HG02798 (cell line): ENCODE measurements around the gene RABIF.

ENCODE experiments used
- ATAC-seq: cut with Tn5 transposase; IDR thresholded peaks from one replicate; pipeline ENCODE4 v1.9.1; 2021; ENCODE audit warnings: mild to moderate bottlenecking; ENCODE audit not compliant: unreplicated experiment, poor library complexity

The RABIF gene

DNA sequence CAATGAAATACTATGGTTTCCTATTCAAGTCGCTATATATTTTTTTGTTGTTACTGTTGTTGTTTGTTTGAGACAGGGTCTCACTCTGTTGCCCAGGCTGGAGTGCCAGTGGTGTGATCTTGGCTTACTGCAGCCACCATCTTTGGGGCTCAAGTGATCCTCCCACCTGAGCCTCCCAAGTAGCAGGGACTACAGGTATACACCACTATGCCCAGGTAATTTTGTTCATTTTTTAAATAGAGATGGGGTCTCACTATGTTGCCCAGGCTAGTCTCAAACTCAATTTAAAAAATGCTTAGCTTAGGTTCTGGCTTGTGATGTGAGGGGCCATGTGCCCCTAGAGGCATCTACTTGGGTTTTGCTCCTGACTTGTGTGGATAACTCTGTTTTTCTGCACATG is 9.8 kb downstream of the RABIF start:
- no peak for ATAC-seq

DNA sequence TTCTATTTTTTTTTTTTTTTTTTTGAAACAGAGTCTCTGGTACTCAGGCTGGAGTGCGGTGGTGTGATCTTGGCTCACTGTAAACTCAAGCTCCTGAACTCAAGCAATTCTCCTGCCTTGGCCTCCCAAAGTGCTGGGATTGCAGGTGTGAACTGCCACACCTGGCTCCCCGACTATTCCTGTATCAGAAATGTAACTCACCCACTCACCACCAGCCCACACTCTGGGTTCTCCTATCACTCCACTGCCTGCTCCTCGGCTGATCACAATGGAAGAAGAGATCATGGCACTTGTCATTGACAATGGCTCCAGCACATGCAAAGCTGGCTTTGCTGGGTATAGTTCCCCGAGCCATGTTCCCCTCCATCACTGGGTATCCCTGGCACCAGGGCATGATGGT is 15.9 kb downstream of the RABIF start:
- ATAC-seq = no peak

DNA sequence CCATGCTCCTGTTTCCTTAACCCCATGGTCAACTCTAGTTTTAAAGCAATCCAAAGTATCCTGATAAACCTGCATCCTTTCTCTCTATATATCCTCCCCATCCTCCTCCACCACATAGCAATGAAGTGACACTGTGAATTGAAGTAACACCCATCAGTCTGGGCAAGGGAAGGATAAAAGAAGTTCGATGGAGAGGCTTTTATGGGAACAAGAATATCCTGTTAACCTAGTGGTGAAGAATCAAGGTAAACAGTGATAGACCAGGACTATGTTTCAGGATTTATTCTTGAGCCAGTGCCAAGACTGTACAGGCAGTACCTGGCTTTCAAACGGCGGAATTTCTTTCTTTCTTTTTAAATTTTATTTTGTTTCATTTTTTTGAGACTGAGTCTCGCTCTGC is 17.6 kb downstream of the RABIF start:
- no peak for ATAC-seq

DNA sequence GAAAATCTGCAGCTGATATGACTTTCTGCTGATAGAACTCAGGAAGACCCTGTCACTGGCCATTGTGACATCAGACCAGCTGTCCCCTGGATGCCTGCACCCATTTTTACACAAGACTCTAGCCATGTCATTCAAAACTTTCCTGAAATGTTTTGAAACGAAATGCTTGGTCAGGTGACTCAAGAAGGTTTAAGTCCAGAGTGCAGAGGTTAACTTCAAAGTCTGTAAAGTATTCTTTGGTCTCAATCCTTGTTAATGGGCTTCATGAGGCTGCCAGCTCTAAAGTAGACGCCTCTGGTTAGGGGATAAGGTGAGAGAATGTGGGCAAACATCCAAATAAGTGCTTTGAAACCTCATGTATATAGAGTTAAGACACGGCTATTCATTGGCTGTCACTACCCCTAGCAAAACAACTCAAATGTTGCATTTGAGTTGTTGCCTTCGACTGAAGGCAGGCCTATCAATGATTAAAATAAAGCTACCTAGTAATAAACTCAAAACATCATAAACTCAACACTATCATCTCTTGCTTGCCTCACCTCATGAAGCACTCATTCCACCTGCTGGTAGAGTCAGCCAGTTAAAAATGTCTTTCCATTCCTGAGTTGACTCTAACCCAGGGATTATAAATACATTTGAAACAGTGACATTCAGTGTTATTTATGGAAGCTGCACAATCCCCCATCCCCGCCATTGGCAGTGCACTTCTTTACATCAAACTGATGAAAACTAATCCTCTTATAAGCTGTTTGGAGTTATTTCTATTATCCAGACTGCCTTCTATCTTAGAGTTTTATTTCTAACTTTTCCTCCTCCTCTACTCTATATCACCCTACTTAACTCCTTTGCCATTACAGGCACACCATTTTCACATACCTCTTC is 26.0 kb downstream of the RABIF start:
- ATAC-seq = no peak

DNA sequence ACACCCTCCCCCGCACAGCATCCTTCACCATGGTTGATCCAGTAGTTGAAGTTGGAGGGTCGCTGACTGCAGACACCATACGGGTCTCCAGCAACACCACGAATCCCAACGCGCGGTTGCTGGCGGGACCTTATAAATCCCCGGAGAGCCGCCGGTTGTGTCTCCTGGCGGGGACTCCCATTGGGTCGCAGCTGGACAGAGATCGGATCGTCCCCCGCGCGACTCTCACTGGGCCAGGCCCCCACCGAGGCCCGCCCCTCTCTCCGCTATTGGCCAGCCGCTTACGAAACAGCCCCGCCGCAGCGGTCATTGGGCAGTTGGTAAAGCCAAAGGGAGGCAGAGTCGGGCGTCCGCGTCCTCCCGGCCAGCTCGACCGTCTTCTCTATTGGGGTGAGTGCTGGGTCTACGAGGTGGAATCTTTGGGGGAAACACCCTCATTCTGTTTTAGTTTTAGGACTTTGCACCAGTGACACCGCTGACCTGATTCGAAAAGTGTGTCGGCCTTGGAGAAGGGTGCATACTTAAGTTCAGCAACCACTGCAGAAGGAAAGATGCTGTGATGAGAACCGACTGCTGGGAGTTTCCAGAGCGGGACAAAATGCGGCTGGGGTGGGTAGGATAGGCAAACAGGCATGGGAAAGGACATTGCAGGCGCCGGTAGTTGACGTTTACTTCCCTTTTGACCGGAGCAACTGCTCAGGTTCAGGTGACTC is 27.4 kb downstream of the RABIF start:
- peak; percentile 87 for ATAC-seq

DNA sequence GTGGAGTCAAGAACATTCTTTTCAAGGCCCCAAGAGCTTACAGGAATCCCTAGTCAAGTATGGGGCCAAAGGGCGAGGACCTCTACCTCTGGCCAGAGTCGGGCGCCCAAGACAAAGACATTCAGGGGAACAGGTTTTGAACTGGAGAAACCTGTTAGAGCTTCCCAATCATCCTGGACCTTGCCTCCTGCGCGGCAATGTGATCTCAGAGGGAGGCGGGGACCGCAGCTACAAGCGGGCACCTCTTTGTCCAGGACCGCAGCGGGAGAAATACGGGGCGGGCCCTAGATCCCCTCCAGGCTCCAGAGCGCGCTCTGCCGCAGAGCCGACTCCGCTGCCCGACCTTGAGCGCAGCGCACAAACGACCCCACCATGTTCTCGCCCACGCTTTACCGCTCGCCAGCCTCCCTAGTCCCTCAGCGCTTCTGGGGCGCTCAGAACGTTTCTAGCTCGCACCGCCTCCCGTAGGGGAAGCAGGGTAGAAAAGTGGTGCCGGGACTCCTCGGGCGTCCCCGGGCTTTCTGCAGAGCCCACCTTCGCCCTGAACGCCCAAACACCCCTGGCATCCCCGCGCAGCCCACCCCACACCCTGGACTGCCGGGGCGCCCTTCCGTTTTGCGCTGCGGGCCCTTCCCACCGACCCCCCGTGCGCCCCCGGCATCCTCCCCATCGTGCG is 28.1 kb downstream of the RABIF start:
- ATAC-seq = peak; percentile 24

DNA sequence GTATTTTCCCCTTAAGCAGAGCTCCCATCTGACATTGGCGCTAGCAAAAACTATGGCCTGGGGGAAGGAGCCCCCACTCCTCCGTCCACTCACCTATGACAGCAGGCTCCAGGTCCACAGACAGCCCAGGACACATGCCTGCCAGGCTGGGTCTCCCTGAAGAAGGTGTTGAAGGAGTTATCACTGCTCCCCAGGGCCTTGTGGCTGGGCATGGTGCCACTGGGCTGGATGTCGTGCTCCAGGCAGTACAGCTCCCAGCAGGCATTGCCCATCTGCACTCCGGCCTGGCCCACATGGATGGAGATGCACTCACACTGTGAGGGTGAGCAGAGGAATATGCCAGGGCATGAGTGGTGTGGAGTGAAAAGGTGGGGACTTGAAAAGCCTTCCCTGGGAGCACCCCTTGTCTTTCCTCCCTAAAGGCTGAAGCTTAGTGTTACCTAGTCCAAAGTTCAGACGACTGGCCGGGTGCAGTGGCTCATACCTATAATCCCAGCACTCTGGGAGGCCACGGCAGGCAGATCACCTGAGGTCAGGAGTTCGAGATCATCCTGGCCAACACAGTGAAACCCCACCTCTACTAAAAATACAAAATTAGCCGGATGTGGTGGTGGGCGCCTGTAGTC is 30.0 kb downstream of the RABIF start:
- no peak for ATAC-seq

DNA sequence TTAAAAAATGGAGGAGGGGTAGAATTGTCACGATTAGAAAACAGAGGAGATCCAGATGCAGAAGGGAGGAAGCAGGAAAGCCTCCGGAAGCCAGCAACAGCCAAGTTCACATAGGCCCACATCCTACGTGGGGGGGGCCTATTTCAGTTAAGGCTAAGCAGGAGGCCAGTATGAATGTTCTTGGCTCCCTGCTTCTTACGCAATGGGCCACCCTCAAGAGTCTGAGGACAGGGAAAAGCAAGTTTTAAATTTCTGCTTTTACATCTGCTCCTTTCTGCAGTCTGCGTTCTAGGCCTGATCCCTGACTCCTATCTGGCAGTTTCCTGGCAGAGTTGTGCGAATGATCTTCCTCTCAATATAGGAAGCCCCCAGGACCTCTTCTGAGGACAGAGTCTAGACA is 30.6 kb downstream of the RABIF start:
- ATAC-seq = no peak

DNA sequence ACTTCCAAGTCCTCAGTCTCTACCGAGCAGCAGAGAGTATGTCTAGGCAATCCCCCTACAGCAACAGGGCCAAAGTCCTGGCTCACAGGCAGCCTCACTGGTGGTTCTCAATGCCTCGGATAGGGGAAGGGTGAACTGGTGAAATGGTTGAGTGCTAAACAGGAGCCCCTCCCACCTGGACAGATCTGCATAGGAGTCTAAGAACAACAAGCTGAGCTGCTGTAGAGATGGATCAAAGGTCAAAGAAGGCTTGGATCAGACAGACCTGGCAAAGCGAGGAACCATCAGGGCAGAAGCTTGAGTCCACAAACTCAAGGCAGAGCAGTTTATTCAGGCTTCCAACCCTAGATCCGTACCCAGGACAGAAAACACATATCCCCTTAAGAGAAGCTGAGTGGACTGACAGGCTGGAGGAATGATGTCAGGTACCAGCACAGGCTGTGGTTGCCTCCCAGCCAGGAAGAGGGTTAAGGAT is 31.8 kb downstream of the RABIF start:
- ATAC-seq = no peak

DNA sequence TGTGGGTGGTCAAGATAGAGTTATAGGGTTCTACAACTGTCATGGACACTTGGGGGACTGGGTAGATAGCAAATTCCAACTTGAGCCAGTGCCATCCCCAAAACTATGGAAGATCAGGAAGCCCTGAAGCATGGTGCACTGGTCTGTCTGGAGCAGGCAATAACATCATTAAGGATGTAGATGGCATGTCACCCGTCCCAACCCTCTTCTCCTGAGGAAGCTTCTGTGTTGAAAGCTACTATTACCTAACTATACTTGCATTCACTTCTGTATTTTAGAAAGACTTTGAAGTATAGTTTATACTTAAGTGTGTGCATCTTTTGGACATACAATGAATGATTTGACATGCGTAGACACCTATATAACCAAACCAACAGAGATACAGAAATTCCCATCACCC is 32.9 kb downstream of the RABIF start:
- ATAC-seq = no peak

DNA sequence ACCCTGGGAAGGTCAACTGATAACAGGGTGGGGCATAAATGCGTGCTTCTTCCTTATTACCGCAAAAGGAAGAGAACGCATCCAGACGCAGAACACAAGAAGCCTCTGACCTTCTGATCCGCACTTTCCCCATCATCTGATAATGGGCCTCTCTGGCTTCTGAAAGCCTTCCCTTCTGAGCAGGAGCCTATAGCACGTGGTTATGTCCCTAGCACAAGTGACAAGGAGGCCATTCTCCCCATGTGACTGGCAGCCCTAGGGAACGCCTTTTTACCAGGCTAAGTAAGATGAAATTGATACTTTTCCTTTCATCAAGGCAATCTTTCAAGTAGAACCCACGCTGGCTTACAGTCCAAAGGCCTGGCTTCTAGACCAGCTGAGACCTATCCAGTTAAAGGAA is 34.2 kb downstream of the RABIF start:
- ATAC-seq = no peak

DNA sequence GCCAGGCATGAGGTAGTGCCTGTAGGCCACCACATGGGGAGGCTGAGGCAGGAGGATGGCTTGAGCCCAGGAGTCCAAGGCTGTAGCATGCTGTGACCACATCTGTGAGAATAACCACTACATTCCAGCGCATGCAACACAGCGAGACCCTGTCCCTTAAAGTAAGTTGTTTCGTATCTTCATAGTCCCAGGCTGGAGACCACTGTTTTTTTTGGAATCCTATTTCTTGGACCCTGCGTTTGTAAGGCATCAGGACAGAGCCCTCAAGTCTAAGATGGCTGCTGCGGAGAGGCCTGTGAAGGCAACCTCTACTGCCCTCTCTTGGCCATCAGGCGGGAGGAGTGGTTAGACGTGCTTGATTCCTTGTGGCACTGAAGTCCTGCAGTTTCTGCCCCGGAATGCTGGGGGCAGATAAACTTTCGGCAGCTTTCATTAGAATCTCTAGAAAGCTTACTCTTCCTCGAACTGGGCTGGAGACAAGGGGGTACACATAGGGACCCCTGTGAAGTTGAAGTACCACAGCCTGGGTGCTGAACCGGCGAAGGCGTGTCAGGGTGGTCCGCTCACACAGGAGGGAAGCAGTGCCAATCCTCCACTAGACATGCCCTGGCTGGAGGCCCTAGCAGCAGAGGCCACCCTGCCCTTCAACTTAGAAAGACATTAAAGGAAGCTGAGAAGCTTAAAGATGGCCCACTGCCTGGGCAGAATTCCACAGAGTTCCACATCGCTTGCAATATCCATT is 36.6 kb downstream of the RABIF start:
- no peak for ATAC-seq

DNA sequence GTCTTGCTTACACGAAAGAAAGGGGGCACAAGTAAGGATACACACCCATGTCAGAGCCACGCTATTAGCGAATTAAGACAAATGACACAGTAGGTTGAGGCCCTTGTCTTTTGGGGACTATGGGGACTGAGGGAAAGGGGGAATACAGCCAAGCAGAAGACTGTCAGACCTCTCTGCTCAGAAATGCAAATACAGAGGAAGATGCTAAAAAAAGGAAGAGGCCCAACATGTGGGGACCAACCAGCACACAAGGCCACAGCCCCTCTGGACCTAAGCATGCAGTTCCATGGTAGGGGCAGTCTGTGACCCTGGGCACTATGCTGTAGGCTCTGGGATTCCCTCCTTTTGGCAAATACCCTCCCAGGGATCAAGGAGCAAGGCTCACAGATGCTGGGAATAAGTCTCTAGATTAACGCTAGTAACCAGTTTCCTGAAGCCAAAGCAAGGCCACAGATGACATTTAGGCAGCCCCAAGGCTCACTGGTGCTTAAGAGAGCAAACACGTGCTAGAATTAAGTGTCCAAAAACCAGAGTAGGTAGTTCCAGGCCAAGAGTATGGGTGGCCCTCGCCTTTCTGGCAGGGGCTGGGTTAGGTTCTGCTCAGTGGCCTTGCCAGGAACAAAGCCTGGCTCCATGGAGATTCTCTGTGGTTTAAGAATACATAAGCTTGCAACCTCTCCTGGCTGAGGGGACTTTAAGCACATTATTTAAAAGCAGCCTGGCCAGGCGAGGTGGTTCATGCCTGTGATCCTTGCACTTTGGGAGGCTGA is 38.2 kb downstream of the RABIF start:
- ATAC-seq = no peak

DNA sequence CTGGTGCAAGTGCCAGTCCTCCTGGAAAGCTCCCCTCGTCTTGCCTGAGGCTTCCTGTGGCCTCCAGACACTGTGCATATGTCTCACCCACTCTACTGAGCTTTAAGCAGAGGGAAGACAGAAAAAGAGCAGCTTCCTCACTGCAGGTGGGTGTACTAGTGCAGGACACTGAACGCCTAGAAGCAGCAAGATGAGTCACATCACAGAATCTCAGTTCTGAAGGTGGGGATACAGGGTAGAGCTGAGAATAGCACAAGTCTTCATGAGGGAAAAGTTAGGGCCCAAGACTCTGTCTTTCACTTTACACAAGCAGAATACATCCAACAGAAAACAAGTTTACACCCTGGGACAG is 40.8 kb downstream of the RABIF start:
- ATAC-seq = peak; percentile 75

DNA sequence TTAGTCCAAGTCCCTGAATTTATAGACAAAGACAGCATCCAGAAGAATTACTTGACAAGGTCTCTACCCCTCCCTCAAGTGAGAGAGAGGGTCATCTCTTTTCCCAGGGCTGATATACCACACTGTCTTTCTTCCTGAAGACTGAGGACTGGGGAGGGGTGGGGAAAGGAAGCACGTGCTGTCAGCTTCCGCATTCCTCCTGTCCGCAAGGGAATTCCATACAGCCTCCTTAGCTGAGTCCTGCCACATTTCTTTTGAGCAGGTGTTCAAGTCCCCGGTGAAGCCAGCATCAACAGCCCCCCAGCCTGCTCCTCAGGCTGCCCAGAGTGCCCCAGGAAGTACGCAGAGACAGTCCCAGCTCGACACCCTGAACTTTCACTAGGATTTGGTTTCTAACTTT is 44.0 kb downstream of the RABIF start:
- ATAC-seq = no peak

DNA sequence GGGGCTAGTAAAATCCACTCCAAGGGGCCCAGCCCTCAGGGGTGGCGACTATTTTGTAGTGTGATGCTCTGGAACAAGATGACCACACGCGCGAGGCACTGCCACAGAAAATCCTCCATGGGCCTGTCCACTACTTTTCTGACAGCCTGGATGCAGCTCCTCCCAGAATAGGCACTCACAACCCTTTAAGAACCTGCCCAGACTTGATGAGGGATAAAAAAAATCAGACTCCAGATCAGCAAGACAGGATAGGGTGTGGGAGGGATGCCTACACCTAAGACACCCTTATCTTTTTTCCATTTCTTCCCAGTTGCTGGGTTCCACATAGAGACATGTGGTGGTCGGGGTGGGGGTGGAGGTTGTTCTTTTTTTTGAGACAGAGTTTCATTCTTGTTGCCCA is 44.7 kb downstream of the RABIF start:
- no peak for ATAC-seq

DNA sequence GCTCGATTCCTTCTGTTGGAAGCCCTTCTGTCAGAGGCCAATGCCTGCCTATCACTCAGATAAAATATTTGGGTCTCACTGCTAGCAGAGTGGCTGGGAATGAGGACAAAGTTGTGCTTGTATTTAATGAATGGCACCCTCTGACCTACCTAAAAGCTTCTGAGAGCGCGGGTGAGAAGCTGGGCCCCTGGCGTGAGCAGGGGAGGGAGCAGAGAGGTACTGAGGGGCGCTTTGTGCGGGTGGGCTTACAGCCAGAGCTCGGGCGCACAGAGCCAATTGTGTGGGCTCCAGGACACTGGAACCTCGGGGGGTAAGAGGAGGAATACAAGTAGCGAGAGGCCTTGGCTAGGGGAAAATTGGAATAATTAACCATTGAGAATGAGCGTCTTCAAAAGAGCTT is 45.9 kb downstream of the RABIF start:
- ATAC-seq = no peak

DNA sequence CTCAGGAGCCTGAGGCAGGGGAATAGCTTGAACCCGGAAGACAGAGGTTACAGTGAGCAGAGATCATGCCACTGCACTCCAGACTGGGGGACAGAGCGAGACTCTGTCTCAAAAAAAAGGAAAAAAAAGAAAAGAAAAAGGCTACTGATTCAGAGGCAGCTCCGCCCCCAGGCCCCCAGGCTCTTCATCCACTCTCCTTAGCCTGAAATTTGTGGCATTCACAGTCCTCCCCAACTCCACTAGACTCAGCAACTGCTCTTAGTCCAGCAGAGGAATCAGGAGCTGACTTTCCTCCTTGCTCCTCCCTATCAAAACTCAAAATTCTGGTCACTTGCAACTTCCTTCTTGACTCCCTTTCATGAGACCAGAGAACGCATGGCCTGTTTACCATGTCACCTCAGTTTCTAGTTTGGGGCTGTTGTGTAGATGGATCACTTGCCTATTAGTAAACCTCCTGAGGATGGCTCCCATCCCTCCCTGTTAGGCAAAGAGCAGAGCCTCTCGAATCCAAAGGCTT is 51.1 kb downstream of the RABIF start:
- no peak for ATAC-seq
